B cell (primary cell): ENCODE data around the gene TUG1. TPM values are rescaled to one million over a fixed set of nuclear protein-coding genes. Genes with fewer than 3 reads are reported as not detected.

Experiments used
- ATAC-seq: fragments of 200-7000 bp; cut with Tn5 transposase; one replicate; pipeline ENCODE4 v1.10.0; 2021; ENCODE audit warnings: low read depth, mild to moderate bottlenecking, moderate number of reproducible peaks, moderate library complexity
- CTCF ChIA-PET: fragments of 350-600 bp; sonication (Branson Sonifier 250); formaldehyde crosslinking; loops from one replicate; lab custom pipeline; 2021; ENCODE audit warnings: antibody characterized with exemption, inconsistent platforms; lab: Charles Lee
- POLR2A ChIA-PET: fragments of 350-600 bp; sonication (Branson Sonifier 250); formaldehyde crosslinking; loops from one replicate; lab custom pipeline; 2021; ENCODE audit warnings: antibody characterized with exemption; lab: Charles Lee
- DNase-seq: peaks from one replicate; pipeline ENCODE4 v3.0.0; 2013
- H2AFZ ChIP-seq: 2 replicates; pipeline ENCODE4 v1.6.1; 2012; ENCODE audit warnings: mild to moderate bottlenecking, low read depth, low read length; ENCODE audit not compliant: insufficient read depth, poor library complexity, severe bottlenecking
- H3K27ac ChIP-seq, 2 donors: 1 replicate in 1 of 2; 2 replicates in 1 of 2; pipeline ENCODE4 v1.5.1; 2012 to 2013; ENCODE audit warnings: low read length in 2 of 2, mild to moderate bottlenecking in 2 of 2, moderate library complexity in 1 of 2
- H3K27me3 ChIP-seq, 4 experiments: fragments of 200-600 bp in 1 of 4; sonication (generic) in 1 of 4; replicated peaks in 1 of 4; 1 replicate in 2 of 4; 2 replicates in 2 of 4; pipeline versions ENCODE4 v1.6.1 to v1.7.0; 2013 to 2016; ENCODE audit warnings: low read length in 3 of 4, mild to moderate bottlenecking in 2 of 4, mixed read lengths in 1 of 4, moderate library complexity in 1 of 4; ENCODE audit not compliant: insufficient read depth in 4 of 4, control insufficient read depth in 3 of 4; ENCODE audit errors: control extremely low read depth in 1 of 4
- H3K36me3 ChIP-seq, 2 experiments: replicated peaks in 1 of 2; 1 replicate in 1 of 2; 2 replicates in 1 of 2; pipeline versions ENCODE4 v1.6.1 to v1.7.1; 2013; ENCODE audit warnings: low read length in 1 of 2; ENCODE audit not compliant: insufficient read depth in 2 of 2, control insufficient read depth in 1 of 2; ENCODE audit errors: control extremely low read depth in 1 of 2, extremely low read depth in 1 of 2
- H3K4me1 ChIP-seq, 2 donors: fragments of 200-600 bp in 1 of 2; sonication (generic) in 1 of 2; 1 replicate in 1 of 2; 2 replicates in 1 of 2; pipeline versions ENCODE4 v1.5.1 to v1.6.1; 2013 to 2017; ENCODE audit warnings: low read length in 2 of 2; ENCODE audit not compliant: control insufficient read depth in 2 of 2, insufficient read depth in 2 of 2
- H3K4me2 ChIP-seq: replicated peaks from 2 replicates; pipeline ENCODE3; 2012; ENCODE audit warnings: mild to moderate bottlenecking, low read depth, low read length; ENCODE audit not compliant: poor library complexity, severe bottlenecking
- H3K4me3 ChIP-seq, 5 experiments: fragments of 200-600 bp in 1 of 5; sonication (generic) in 1 of 5; 1 replicate in 3 of 5; 2 replicates in 2 of 5; pipeline versions ENCODE4 v1.5.1 to v1.7.0; 2011 to 2016; ENCODE audit warnings: low read length in 4 of 5, mild to moderate bottlenecking in 4 of 5, low read depth in 2 of 5, control low read depth in 1 of 5, moderate library complexity in 1 of 5; ENCODE audit not compliant: insufficient read depth in 1 of 5; ENCODE audit errors: control extremely low read depth in 1 of 5, extremely low read depth in 1 of 5
- H3K79me2 ChIP-seq: fragments of 200-600 bp; sonication (generic); one replicate; pipeline ENCODE4 v1.6.0; 2016; ENCODE audit warnings: low read length; ENCODE audit not compliant: control insufficient read depth, insufficient read depth
- H3K9ac ChIP-seq: fragments of 200-600 bp; sonication (generic); 2 replicates; pipeline ENCODE4 v1.6.1; 2017; ENCODE audit warnings: mild to moderate bottlenecking, low read length, moderate library complexity
- H3K9me3 ChIP-seq, 3 donors: one replicate each; pipeline versions ENCODE4 v1.6.1 to v1.7.1; 2013; ENCODE audit warnings: low read length in 2 of 3; ENCODE audit not compliant: control insufficient read depth in 2 of 3, insufficient read depth in 1 of 3; ENCODE audit errors: control extremely low read depth in 1 of 3
- H4K20me1 ChIP-seq: 2 replicates; pipeline ENCODE4 v1.6.0; 2012; ENCODE audit warnings: mild to moderate bottlenecking, low read length; ENCODE audit not compliant: insufficient read depth, control insufficient read depth, poor library complexity, severe bottlenecking
- H3K27ac Mint-ChIP-seq: one replicate; pipeline ENCODE4 v1.8.0; 2021; ENCODE audit warnings: mixed read lengths
- H3K27me3 Mint-ChIP-seq: one replicate; pipeline ENCODE4 v1.8.0; 2021; ENCODE audit warnings: mixed read lengths
- H3K4me1 Mint-ChIP-seq: one replicate; pipeline ENCODE4 v1.8.0; 2021; ENCODE audit warnings: mixed read lengths
- H3K4me3 Mint-ChIP-seq: one replicate; pipeline ENCODE4 v1.8.0; 2021; ENCODE audit warnings: mixed read lengths
- H3K9me3 Mint-ChIP-seq: one replicate; pipeline ENCODE4 v1.8.0; 2022; ENCODE audit warnings: mixed read lengths; ENCODE audit not compliant: insufficient read depth
- CTCF ChIP-seq: fragments of 200-600 bp; IDR thresholded peaks from one replicate; pipeline ENCODE4 v1.8.0; 2022; ENCODE audit warnings: antibody characterized with exemption, mild to moderate bottlenecking
- EZH2 ChIP-seq: IDR thresholded peaks from 2 replicates; pipeline ENCODE4 v1.6.1; 2012; ENCODE audit warnings: borderline replicate concordance, low read depth, mild to moderate bottlenecking, moderate library complexity, low read length; ENCODE audit not compliant: insufficient read depth, poor library complexity, severe bottlenecking
- WGBS: methylation state at CpG from one replicate; pipeline ENCODE4 v1.1.5; 2013; ENCODE audit warnings: missing lambda C conversion rate; ENCODE audit not compliant: insufficient coverage; 5-methylcytosine and 5-hydroxymethylcytosine counted together
- intact Hi-C: fragments of 100-400 bp; cut with micrococcal nuclease; formaldehyde crosslinking; loops from one replicate; pipeline ENCODE4 v1.10.0; 2022
- polyA minus RNA-seq: library from RNA; depleted of rRNA, polyadenylated mRNA; stranded (reverse); fragments of >200 nt; gene quantifications from 2 replicates; pipeline ENCODE4 v1.2.3, GENCODE V29; 2012
- polyA plus RNA-seq: library from polyadenylated mRNA; depleted of rRNA; stranded (reverse); fragments of >200 nt; gene quantifications from 2 replicates; pipeline ENCODE4 v1.2.3, GENCODE V29; 2012
- total RNA-seq, 2 donors: library from RNA; stranded (reverse); fragments of 120-200 nt in 1 of 2; gene quantifications; 1 replicate in 1 of 2; 2 replicates in 1 of 2; pipeline versions ENCODE4 v1.2.3 to v1.2.4, GENCODE V29; 2013 to 2022

Gene TUG1
- 110 and 119 TPM in 2 replicates for total RNA-seq
- 58.0 TPM for total RNA-seq (2013)
- 78.9 and 82.6 TPM in 2 replicates for polyA plus RNA-seq
- 38.1 and 54.4 TPM in 2 replicates for polyA minus RNA-seq

- Mint-ChIP-seq H3K9me3 (peaks cover 23% of the 10 kb centered on the region), H3K27me3 (no peaks in the 10 kb centered on the region), H3K4me1 (peaks cover 60% of the 10 kb centered on the region), H3K27ac (peak within 1 kb of the TSS; percentile 99), H3K4me3 (peak within 1 kb of the TSS; percentile 98)
- Histone ChIP-seq H4K20me1 (peaks cover 38% of the 10 kb centered on the region), H3K9me3 (peaks cover 6 to 35% (median 12%) of the 10 kb centered on the region in 3 donors), H3K27ac (peak within 1 kb of the TSS; percentile 90 to 94), H3K36me3 (peaks cover 2 to 33% of the 10 kb centered on the region in 2 experiments), H3K4me3 (peak within 1 kb of the TSS; percentile 74 to 88 (median 82)), H3K4me2 (peak within 1 kb of the TSS; percentile 86), H2AFZ (peak within 1 kb of the TSS; percentile 88), H3K9ac (peak within 1 kb of the TSS; percentile 92), H3K4me1 (peaks cover 19 to 20% of the 10 kb centered on the region in 2 donors), H3K27me3 (no peaks in the 10 kb centered on the region), H3K79me2 (peaks cover 51% of the 10 kb centered on the region)
- WGBS, result under 1% methylated on average over 67 of the region's 67 CpGs
- TF ChIP-seq EZH2, result no peak
- TF ChIP-seq CTCF, result no peak
- DNase-seq (peak; percentile 99), ATAC-seq (peak; percentile 91)
- intact Hi-C loops, result loop anchor here (1.0 to 10.0 kb wide), 13 partner anchors 47 to 1132 kb away; partner anchors contain the start of genes ASCC2, DRG1, LIMK2 and MTFP1
- POLR2A ChIA-PET, result interaction anchor here (0.6 to 2.0 kb wide), 8 partner anchors 16 to 1443 kb away, joined by 3 to 9 read pairs (median 6); partner anchors contain the start of genes PATZ1, RNF185 and RTCB
- CTCF ChIA-PET, result interaction anchor here (1.0 to 3.8 kb wide), 7 partner anchors 14 to 336 kb away, joined by 3 to 18 read pairs (median 4); partner anchors contain the start of gene SELENOM
Observed at GRCh38 chr22:30968924-30969531, at the start of gene TUG1. Gene TUG1, plus strand, starts transcription at chr22:30969265.

GRCh38 chr22:30919973-30920372 is 49.1 kb upstream of the TUG1 start:
- H3K9me3 Mint-ChIP-seq, result no peaks in the 10 kb centered on the region
- DNase-seq (no peak), ATAC-seq (no peak)
- TF ChIP-seq CTCF (no peak), EZH2 (no peak)
- no peak overlapping the region for H3K27ac ChIP-seq
- H3K4me3 Mint-ChIP-seq, result no peak overlapping the region
- H3K27me3 Mint-ChIP-seq, result peaks cover 3% of the 10 kb centered on the region
- H3K27me3 ChIP-seq, result peaks cover 0 to 6% (median under 1%) of the 10 kb centered on the region in 4 experiments
- POLR2A ChIA-PET, result no interaction called here
- peaks cover 23% of the 10 kb centered on the region for H3K79me2 ChIP-seq
- H3K9me3 ChIP-seq, result peaks cover 0 to 18% (median 5%) of the 10 kb centered on the region in 3 donors
- H3K27ac Mint-ChIP-seq, result no peak overlapping the region
- H3K4me3 ChIP-seq, result no peak overlapping the region
- no peaks in the 10 kb centered on the region for H4K20me1 ChIP-seq
- H3K9ac ChIP-seq, result no peak overlapping the region
- CTCF ChIA-PET, result interaction anchor here (0.6 to 8.2 kb wide), 22 partner anchors 10 to 817 kb away, joined by 3 to 105 read pairs (median 3); partner anchors contain the start of genes MORC2, OSBP2, SLC35E4 and TUG1
- H3K36me3 ChIP-seq, result peaks cover 0 to 2% of the 10 kb centered on the region in 2 experiments
- peaks cover 9 to 14% of the 10 kb centered on the region in 2 donors for H3K4me1 ChIP-seq
- WGBS, result no CpG with 5 or more reads among the region's 7 CpGs
- intact Hi-C loops, result loop anchor here (1.0 to 5.0 kb wide), 2 partner anchors 165 to 328 kb away; partner anchors contain the start of gene PES1
- no peak overlapping the region for H2AFZ ChIP-seq
- H3K4me2 ChIP-seq, result peak overlapping the region; percentile 89
- H3K4me1 Mint-ChIP-seq, result peaks cover 12% of the 10 kb centered on the region
